Measurements from ENCODE around the gene DDX10. TPM values are rescaled to one million over a fixed set of nuclear protein-coding genes. Genes with fewer than 3 reads are reported as not detected.

The DDX10 gene
- total and polyA plus RNA-seq, 7 donors: 12.0 to 41.0 (median 18.2) TPM

DNA sequence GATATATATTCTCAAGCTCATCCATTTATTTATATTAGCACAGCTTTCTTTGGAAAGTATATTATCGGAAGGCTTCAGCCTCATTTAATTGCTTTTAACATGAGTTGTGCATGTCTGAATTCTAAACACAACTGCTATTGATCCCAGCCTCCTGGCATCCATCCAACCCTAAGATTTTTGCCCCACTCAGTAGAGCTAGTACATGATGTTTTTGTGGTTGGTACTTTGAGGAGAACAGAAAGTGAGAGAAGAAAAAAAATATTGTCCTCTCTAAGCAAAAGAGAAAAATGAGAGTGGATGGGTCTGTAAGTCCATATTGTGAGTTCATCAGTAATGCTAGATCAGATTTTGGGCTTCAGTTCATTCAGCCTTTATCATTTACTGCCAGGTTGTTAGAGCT is 198.7 kb downstream of the DDX10 start:
- Histone ChIP-seq H3K27me3 (no peaks in the 10 kb centered on the region), H3K4me3 (no peak overlapping the region), H3K36me3 (no peaks in the 10 kb centered on the region), H3K9me3 (no peaks in the 10 kb centered on the region), H3K4me1 (no peaks in the 10 kb centered on the region), H3K27ac (no peak overlapping the region)
- WGBS, 2 donors: 96 to 99% methylated on average over 1 of the region's 1 CpG
- no peak for TF ChIP-seq EP300 (IDR thresholded peaks at IDR 0.05)
- no peak for TF ChIP-seq POLR2A (IDR thresholded peaks at IDR 0.05)
- no peak for TF ChIP-seq POLR2AphosphoS5 (IDR thresholded peaks at IDR 0.05)
- TF ChIP-seq, protein P1, sequence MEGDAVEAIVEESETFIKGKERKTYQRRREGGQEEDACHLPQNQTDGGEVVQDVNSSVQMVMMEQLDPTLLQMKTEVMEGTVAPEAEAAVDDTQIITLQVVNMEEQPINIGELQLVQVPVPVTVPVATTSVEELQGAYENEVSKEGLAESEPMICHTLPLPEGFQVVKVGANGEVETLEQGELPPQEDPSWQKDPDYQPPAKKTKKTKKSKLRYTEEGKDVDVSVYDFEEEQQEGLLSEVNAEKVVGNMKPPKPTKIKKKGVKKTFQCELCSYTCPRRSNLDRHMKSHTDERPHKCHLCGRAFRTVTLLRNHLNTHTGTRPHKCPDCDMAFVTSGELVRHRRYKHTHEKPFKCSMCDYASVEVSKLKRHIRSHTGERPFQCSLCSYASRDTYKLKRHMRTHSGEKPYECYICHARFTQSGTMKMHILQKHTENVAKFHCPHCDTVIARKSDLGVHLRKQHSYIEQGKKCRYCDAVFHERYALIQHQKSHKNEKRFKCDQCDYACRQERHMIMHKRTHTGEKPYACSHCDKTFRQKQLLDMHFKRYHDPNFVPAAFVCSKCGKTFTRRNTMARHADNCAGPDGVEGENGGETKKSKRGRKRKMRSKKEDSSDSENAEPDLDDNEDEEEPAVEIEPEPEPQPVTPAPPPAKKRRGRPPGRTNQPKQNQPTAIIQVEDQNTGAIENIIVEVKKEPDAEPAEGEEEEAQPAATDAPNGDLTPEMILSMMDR (IDR thresholded peaks at IDR 0.05): no peak
- no peak for DNase-seq
- intact Hi-C loops (cut with DNase I): no loop called here

DNA sequence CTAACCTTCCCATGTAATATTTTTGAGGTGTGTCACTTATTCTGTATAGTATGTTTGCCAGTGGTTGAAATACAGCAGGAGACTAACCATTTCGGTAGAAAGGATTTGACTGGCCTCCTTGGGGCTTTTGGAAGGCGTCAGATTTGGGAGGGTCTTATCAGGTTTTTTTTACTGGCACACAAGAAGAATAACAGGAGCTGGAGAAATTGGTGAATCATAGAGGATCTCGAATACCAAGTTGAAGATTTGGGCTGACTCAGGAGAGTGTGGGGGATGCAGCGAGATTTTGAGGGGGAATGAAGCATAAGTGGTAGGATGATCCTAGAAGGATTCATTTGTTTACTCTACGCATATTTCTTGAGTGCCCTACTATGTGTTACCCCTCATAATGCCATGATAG is 200.5 kb downstream of the DDX10 start:
- no peak overlapping the region for H3K4me3 ChIP-seq
- WGBS, 2 donors: 95 to 97% methylated on average over 5 of the region's 5 CpGs
- DNase-seq: no peak
- H3K27ac ChIP-seq: no peak overlapping the region
- H3K9me3 ChIP-seq: no peaks in the 10 kb centered on the region
- intact Hi-C loops (cut with DNase I): no loop called here
- H3K36me3 ChIP-seq: no peaks in the 10 kb centered on the region
- no peaks in the 10 kb centered on the region for H3K27me3 ChIP-seq
- H3K4me1 ChIP-seq: no peaks in the 10 kb centered on the region
- TF ChIP-seq EP300 (IDR thresholded peaks at IDR 0.05) (no peak), POLR2A (IDR thresholded peaks at IDR 0.05) (no peak), POLR2AphosphoS5 (IDR thresholded peaks at IDR 0.05) (no peak)
- TF ChIP-seq, protein P1 (IDR thresholded peaks at IDR 0.05): no peak

DNA sequence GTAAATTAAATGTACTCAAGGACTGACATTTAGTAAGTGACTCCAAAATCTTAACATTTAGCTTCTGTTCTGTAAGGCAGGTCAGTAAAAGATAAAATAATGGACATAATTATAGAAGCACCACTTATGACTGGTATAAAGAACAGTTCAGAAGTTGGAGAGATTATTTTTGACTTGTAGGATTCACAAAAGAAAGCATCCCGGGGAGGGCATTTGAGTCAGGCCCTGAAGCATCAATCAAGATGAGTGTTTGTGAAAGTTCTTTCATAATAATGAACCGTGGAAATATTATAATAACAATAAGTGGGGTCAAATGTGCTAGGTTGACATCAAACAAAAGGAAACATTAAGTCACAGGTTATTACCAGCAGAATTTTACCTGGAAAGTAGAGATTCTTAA is 201.9 kb downstream of the DDX10 start:
- H3K27me3 ChIP-seq: no peaks in the 10 kb centered on the region
- no peak for TF ChIP-seq EP300 (IDR thresholded peaks at IDR 0.05)
- no peak for TF ChIP-seq POLR2A (IDR thresholded peaks at IDR 0.05)
- TF ChIP-seq, protein P1 (IDR thresholded peaks at IDR 0.05): no peak
- no peak for TF ChIP-seq POLR2AphosphoS5 (IDR thresholded peaks at IDR 0.05)
- H3K27ac ChIP-seq: no peak overlapping the region
- no peak overlapping the region for H3K4me3 ChIP-seq
- no peaks in the 10 kb centered on the region for H3K9me3 ChIP-seq
- no peaks in the 10 kb centered on the region for H3K36me3 ChIP-seq
- intact Hi-C loops (cut with DNase I): no loop called here
- DNase-seq: no peak
- WGBS, 2 donors: 78 to 88% methylated on average over 2 of the region's 2 CpGs
- H3K4me1 ChIP-seq: no peaks in the 10 kb centered on the region

DNA sequence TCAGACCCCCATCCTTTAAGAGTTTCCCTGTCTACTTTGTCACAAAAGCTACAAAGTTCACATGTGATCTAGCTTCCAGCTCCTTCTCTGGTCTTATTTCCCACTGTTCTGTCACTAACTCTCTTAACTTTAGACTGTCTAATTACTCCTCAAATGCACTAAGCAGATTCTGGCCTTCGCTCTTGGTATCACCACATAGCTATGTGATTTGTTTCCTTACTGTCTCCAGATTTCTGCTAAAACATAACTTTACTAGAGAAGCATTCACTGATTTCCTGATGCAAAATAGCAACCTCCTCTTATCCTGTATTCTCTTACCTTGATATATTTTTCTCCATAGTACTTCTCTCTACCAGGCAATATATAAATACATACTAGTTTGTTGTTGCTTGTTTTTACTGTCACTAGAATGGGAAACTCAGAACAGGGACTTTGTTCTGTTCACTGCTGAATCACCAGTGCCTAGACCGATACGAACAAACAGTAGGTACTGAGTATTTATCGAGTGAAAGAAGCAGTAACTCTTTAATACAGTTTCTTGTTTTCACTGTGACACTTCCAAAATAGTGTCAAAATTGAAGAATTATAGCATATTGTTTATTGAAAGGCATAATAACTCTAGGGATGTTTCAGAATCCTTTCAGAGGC is 205.6 kb downstream of the DDX10 start:
- WGBS, 2 donors: 69 to 93% methylated on average over 4 of the region's 4 CpGs
- Histone ChIP-seq H3K9me3 (no peaks in the 10 kb centered on the region), H3K4me1 (no peaks in the 10 kb centered on the region), H3K36me3 (no peaks in the 10 kb centered on the region), H3K4me3 (no peak overlapping the region), H3K27ac (no peak overlapping the region), H3K27me3 (no peaks in the 10 kb centered on the region)
- no peak for TF ChIP-seq POLR2A (IDR thresholded peaks at IDR 0.05)
- TF ChIP-seq, protein P1 (IDR thresholded peaks at IDR 0.05): no peak
- TF ChIP-seq POLR2AphosphoS5 (IDR thresholded peaks at IDR 0.05): no peak
- TF ChIP-seq EP300 (IDR thresholded peaks at IDR 0.05): no peak
- intact Hi-C loops (cut with DNase I): no loop called here
- no peak for DNase-seq

DNA sequence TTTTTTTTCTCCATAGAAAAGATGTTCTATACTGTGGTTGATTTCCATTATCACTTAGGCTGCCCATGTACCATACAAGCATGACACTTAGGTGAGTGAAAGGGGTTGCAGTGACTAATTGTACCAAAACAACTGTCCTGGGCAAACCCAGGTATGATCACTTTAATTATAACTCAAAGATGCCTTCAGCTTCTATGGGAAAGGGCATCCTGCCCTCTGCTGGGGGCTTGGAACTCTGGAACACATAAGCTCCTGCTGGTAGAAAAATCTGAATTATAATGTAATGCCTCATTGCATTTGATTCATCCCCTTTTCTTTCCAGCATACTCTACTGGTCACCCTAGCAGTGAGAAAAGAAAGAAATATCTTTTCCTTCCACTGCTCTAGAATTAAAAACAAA is 206.3 kb downstream of the DDX10 start:
- no peaks in the 10 kb centered on the region for H3K9me3 ChIP-seq
- TF ChIP-seq, protein P1 (IDR thresholded peaks at IDR 0.05): peak in 1 of 4 experiments; percentile 5
- TF ChIP-seq EP300 (IDR thresholded peaks at IDR 0.05) (no peak), POLR2A (IDR thresholded peaks at IDR 0.05) (no peak), POLR2AphosphoS5 (IDR thresholded peaks at IDR 0.05) (no peak)
- no peaks in the 10 kb centered on the region for H3K4me1 ChIP-seq
- H3K27me3 ChIP-seq: no peaks in the 10 kb centered on the region
- no peak overlapping the region for H3K4me3 ChIP-seq
- H3K36me3 ChIP-seq: no peaks in the 10 kb centered on the region
- no peak overlapping the region for H3K27ac ChIP-seq
- intact Hi-C loops (cut with DNase I): no loop called here
- no peak for DNase-seq
